Measurements from ENCODE around the gene ADAMTS4. TPM values are rescaled to one million over a fixed set of nuclear protein-coding genes. Genes with fewer than 3 reads are reported as not detected.

Gene ADAMTS4
- total and polyA plus RNA-seq, 2 donors (not counting 1 experiment from before 2014, with no cell fraction given): 1.0 to 1.3 TPM

DNA sequence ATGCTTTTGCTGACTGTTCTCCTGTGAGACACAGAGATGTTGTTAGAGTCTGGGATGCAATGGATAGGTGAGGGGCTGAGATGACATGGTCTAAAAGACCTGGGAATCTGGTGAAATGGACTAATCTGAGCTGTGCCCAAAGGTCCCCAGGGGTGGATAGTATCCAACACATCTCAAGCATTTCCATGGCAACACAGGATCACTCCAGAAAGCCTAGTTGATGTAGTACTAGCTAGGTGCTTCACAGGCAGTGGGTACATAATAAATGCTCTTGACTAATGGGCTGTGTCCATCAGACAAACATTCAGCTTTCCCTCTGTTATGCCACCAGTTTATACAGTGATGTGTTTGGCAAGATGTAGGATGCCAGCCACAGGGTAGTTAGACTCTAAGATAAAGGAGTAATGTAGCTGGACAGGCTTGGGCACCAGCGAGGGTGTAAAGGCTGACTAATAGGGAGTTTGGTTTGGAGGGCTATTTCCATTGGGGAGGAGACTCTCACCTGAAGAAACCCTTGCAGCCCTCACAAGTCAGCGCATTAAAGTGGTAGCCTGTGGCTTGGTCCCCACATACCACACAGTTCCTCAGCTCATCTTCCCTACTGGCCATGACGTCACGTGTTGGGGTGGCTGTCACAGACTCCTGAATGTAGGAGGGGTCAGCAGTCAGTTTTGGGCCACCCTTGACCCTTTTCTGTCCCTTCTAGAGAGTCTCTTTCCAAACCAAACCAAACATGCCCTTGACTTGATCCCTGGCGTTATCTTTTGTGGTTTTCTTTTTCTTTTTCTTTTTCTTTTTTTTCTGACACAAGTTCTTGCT, 37.3 kb upstream of the ADAMTS4 start:
- Histone ChIP-seq H3K4me3 (replicated peaks in 1 of 4; ENCODE audit: control extremely low read depth in 1 of 4, insufficient read depth in 1 of 4, low read depth in 3 of 4, low read length in 4 of 4) (no peak overlapping the region), H3K27ac (ENCODE audit: insufficient read depth, low read length) (no peak overlapping the region), H3K4me1 (ENCODE audit: control insufficient read depth, extremely low read depth, insufficient read depth, low read length) (no peaks in the 10 kb centered on the region), H3K36me3 (ENCODE audit: control insufficient read depth, insufficient read depth, low read length) (no peaks in the 10 kb centered on the region), H4K20me1 (ENCODE audit: control insufficient read depth, extremely low read depth, insufficient read depth, low read length) (no peaks in the 10 kb centered on the region), H3K9ac (ENCODE audit: insufficient read depth, low read length) (no peak overlapping the region), H3K9me3 (ENCODE audit: control insufficient read depth, insufficient read depth, low read depth, low read length) (no peaks in the 10 kb centered on the region), H3K4me2 (ENCODE audit: extremely low read depth, insufficient read depth, low read length) (no peak overlapping the region), H3K79me2 (ENCODE audit: control insufficient read depth, insufficient read depth, low read length) (no peaks in the 10 kb centered on the region), H3K27me3 (ENCODE audit: control insufficient read depth, insufficient read depth, low read length) (no peaks in the 10 kb centered on the region), H2AFZ (ENCODE audit: low read length) (no peak overlapping the region)
- TF ChIP-seq, protein P1, sequence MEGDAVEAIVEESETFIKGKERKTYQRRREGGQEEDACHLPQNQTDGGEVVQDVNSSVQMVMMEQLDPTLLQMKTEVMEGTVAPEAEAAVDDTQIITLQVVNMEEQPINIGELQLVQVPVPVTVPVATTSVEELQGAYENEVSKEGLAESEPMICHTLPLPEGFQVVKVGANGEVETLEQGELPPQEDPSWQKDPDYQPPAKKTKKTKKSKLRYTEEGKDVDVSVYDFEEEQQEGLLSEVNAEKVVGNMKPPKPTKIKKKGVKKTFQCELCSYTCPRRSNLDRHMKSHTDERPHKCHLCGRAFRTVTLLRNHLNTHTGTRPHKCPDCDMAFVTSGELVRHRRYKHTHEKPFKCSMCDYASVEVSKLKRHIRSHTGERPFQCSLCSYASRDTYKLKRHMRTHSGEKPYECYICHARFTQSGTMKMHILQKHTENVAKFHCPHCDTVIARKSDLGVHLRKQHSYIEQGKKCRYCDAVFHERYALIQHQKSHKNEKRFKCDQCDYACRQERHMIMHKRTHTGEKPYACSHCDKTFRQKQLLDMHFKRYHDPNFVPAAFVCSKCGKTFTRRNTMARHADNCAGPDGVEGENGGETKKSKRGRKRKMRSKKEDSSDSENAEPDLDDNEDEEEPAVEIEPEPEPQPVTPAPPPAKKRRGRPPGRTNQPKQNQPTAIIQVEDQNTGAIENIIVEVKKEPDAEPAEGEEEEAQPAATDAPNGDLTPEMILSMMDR (conservative IDR thresholded peaks at IDR 0.05 in 1 of 2, IDR thresholded peaks at IDR 0.05 in 1 of 2; ENCODE audit: low read depth in 1 of 2, low read length in 2 of 2): no peak
- no peak for TF ChIP-seq EZH2 (IDR thresholded peaks at IDR 0.05; ENCODE audit: low read length, missing control alignments)
- DNase-seq (ENCODE audit: low read depth in 2 of 2): no peak

- Histone ChIP-seq H3K4me2 (ENCODE audit: extremely low read depth, insufficient read depth, low read length) (no peak overlapping the region), H3K36me3 (ENCODE audit: control insufficient read depth, insufficient read depth, low read length) (peaks cover 8% of the 10 kb centered on the region), H3K27ac (ENCODE audit: insufficient read depth, low read length) (no peak overlapping the region), H3K79me2 (ENCODE audit: control insufficient read depth, insufficient read depth, low read length) (no peaks in the 10 kb centered on the region), H2AFZ (ENCODE audit: low read length) (no peak overlapping the region), H4K20me1 (ENCODE audit: control insufficient read depth, extremely low read depth, insufficient read depth, low read length) (no peaks in the 10 kb centered on the region), H3K27me3 (ENCODE audit: control insufficient read depth, insufficient read depth, low read length) (no peaks in the 10 kb centered on the region), H3K9ac (ENCODE audit: insufficient read depth, low read length) (no peak overlapping the region), H3K9me3 (ENCODE audit: control insufficient read depth, insufficient read depth, low read depth, low read length) (no peaks in the 10 kb centered on the region), H3K4me3 (replicated peaks in 1 of 4; ENCODE audit: control extremely low read depth in 1 of 4, insufficient read depth in 1 of 4, low read depth in 3 of 4, low read length in 4 of 4) (no peak overlapping the region), H3K4me1 (ENCODE audit: control insufficient read depth, extremely low read depth, insufficient read depth, low read length) (no peaks in the 10 kb centered on the region)
- TF ChIP-seq EZH2 (IDR thresholded peaks at IDR 0.05; ENCODE audit: low read length, missing control alignments): no peak
- TF ChIP-seq, protein P1 (conservative IDR thresholded peaks at IDR 0.05 in 1 of 2, IDR thresholded peaks at IDR 0.05 in 1 of 2; ENCODE audit: low read depth in 1 of 2, low read length in 2 of 2): no peak
- no peak for DNase-seq (ENCODE audit: low read depth in 2 of 2)
Observed at GRCh38 chr1:161233102-161233501, 34.2 kb upstream of the ADAMTS4 start.

DNA sequence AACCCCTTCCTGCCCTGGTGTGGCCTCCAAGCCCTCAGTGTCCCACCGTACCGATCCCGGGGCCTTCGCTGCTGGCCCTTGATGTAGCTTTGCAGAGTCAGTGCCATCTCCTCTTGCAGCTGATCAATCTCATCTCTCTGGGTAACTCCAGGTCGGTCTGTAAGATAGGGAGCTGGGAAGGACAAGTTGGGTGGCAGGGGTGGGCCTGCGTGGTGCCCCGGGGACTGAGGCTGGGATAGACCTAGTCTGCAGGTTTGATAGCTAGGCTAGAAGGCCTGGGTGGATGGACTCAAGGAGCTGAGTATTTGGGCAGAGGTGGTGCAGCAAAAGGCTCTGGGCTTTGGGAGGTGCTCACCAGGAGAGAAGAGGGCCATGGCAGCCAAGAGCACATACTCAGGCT, 31.9 kb upstream of the ADAMTS4 start:
- no peak overlapping the region for H3K9ac ChIP-seq (ENCODE audit: insufficient read depth, low read length)
- no peaks in the 10 kb centered on the region for H3K27me3 ChIP-seq (ENCODE audit: control insufficient read depth, insufficient read depth, low read length)
- H4K20me1 ChIP-seq (ENCODE audit: control insufficient read depth, extremely low read depth, insufficient read depth, low read length): no peaks in the 10 kb centered on the region
- no peaks in the 10 kb centered on the region for H3K79me2 ChIP-seq (ENCODE audit: control insufficient read depth, insufficient read depth, low read length)
- H3K9me3 ChIP-seq (ENCODE audit: control insufficient read depth, insufficient read depth, low read depth, low read length): no peaks in the 10 kb centered on the region
- no peak overlapping the region for H3K4me3 ChIP-seq (replicated peaks in 1 of 4; ENCODE audit: control extremely low read depth in 1 of 4, insufficient read depth in 1 of 4, low read depth in 3 of 4, low read length in 4 of 4)
- H3K27ac ChIP-seq (ENCODE audit: insufficient read depth, low read length): no peak overlapping the region
- peaks cover 8% of the 10 kb centered on the region for H3K36me3 ChIP-seq (ENCODE audit: control insufficient read depth, insufficient read depth, low read length)
- no peak overlapping the region for H3K4me2 ChIP-seq (ENCODE audit: extremely low read depth, insufficient read depth, low read length)
- H3K4me1 ChIP-seq (ENCODE audit: control insufficient read depth, extremely low read depth, insufficient read depth, low read length): peaks cover 6% of the 10 kb centered on the region
- no peak for TF ChIP-seq EZH2 (IDR thresholded peaks at IDR 0.05; ENCODE audit: low read length, missing control alignments)
- TF ChIP-seq, protein P1 (conservative IDR thresholded peaks at IDR 0.05 in 1 of 2, IDR thresholded peaks at IDR 0.05 in 1 of 2; ENCODE audit: low read depth in 1 of 2, low read length in 2 of 2): no peak
- DNase-seq (ENCODE audit: low read depth in 2 of 2): no peak
- H2AFZ ChIP-seq (ENCODE audit: low read length): no peak overlapping the region

Measured in fibroblast of lung (primary cell).